HG02938 (cell line): ENCODE measurements around the gene SLC13A5.

ENCODE experiments used
- ATAC-seq: cut with Tn5 transposase; IDR thresholded peaks from one replicate; pipeline ENCODE4 v1.9.1; 2021; ENCODE audit warnings: mild to moderate bottlenecking, moderate library complexity; ENCODE audit not compliant: unreplicated experiment

The SLC13A5 gene

DNA sequence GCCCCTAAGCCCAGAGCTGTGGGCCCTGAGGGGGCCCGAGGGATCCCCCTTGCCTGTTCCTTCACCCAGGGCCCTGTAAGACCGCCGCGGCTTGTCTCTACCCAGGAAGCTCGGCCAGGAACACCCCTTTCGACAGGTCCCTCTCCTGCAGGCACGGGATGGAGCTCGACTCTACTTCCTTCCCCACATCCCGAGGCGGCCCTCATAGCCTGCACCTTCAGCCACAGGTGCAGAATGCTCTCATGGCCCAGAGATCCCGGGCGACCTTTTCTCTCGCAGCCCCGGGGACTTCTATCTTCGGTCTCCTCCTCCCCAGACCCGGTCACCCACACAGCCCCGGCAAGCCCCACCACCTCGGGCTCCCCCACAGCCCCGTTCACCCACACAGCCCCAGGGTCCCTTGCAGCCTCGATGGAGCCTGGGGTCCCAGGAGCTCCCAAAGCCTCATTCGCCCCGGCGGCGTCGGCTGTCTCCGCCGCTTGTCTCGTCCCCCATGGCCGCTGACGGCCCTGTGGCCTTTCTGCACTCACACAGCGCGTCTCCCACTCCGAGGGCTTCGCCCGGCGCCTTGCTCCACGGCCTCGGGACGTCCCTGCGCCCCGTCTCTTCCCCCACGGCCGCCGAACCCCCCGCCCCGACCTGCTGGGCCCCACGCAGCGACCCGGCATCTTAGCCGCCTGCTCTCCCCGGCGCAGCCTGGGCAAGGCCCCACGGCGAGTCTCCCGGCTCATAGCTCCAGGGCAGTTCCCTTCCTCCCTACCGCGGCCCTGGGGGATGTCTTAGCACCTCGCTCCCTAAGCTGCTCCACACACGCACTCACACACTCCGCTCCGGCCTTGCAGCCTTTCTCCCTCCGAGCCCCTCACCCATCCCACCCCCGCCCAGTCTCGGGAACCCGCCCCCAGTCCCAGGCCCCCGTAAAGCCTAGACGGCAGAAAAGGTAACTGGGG lies 73.3 kb downstream of the SLC13A5 start:
- peak; percentile 2 for ATAC-seq

DNA sequence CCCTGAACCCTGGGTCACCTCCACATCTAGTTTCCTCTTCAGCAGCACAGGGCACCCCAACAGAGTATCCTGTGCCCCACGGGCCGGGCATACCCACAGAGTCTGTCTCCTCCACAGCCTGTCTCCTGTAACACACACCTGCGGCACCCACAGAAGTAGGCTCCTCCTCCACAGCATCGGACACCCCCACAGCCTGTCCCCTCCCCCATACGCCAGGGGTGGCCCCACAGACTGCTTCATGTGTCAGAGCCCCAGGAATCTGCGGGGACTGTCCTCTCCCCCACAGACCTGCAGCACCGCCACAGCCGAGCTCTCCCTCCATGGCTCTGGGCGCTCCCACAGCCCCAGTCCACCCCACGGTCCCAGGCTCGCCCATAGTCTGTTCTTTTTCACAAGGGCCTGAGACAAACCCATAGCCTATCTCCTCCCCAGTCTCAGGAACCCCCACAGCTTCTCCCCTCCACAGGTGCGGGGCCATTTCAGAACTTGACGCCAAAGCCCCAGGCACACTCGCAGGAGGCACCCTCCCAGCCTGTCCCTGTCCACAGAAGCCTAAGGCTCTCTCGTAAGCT lies 74.1 kb downstream of the SLC13A5 start:
- no peak for ATAC-seq

DNA sequence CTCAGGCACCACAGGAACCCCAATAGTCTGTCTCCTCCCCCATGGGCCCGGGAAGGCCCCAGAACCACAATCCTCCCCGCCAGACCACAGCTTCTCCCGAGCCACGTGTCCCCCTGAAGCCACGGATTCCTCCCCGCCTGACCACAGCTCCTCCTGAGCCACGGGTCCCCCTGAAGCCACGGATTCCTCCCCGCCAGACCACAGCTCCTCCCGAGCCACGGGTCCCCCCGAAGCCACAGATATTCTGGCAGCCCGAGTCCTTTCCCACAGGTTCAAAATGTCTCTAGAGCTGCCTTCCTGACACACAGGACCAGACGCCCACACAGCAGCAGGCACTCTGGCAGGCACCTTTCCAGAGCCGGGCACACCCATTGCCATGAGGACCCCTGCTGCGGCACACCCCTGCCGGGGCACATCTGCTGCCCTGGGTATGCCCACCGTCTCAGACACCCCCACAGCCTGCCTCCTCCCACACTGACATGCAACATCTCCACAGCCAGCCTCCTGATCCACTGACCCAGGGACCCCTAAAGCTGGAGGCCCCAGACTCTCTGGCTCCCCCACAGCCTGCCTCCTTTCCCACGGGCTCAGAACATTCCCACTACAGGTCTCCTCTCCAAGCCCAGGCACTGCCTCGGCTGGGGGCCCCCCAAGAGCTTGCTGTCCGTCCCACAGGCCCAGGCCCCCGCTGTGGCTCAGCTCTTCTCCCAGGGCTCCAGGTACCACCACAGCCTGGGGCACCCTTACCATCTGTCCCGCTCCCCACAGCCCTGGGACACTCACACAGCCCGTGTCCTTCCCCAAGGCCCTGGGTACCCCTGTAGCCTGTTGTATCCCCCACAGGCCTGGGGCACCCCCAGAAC lies 74.9 kb downstream of the SLC13A5 start:
- no peak for ATAC-seq

DNA sequence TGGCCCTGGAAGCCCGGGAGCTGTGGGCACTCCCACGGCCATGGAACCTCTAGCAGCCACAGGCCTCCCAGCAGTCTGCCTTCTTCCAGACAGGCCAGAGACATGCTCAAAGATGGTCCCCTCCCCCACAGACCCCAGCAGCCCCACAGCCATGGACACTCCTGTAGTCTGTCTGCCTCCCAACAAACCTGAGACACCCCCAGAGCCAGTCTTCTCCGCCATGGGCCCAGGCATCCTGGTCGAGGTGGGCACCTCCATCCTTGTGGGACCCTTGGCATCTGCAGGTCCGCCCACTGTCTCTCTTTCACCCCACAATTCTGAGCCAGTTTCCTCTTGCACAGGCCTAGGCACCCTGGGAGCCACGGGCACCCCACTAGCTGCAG lies 75.7 kb downstream of the SLC13A5 start:
- ATAC-seq = no peak

DNA sequence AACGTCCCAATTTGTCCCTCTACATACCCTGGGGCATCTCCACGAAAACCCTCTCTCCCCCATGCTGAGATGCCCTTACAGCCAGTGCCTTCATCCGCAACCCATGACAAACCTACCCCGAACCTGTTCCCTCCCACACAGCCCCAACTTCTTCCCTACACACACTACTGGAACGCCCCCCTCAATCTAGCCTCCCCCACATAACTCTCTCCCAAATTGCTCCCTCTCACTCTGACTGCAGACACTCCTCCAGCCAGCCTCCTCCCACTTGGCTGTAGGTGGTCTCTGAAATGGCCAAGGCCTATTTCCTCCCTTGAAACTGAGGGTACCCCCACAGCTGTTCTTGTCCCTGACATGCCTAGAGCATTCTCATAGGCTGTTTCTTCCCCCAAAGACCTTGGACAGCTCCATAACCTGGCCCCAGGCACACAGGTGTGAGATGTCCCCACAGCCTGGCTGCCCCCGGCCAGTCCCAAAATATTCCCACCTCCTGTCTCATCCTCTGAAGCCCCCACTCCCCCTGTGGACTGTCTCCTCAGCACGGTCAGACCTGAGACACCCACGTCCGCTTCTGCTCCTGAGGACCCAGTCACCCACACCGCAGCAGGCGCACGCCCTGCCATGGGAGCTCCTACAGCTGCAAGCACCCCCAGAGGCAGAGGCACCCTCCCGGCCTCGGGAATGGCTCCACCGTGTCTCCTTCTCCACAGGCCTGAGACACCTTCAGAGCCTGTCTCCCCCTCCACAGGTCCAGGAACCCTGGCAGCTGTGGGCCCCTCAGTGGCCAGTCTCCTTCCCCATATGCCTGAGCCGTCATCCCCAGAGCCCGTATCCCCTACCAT lies 76.3 kb downstream of the SLC13A5 start:
- no peak for ATAC-seq

DNA sequence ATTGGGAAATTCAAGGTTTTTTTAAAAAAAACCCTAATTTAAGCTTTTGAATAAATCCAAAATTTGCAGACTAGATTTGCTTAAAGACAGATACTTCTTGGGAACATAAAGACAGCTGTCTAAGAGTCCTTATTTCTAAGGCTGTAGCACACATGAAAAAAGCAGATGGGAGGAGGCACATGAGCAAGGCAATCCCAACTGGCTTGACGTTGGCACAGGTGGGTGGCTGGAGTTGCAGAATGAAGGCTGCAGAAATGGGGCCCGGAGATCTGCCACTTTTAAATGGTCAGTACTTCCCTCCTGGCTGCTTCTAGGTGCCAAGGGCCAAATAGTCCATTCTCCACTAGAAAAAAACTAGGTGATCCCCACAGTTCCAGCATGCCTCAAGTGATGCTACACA lies 77.1 kb downstream of the SLC13A5 start:
- ATAC-seq = no peak
